IMR-90 (cell line): ENCODE results near the gene DNAJB12. TPM values are rescaled to one million over a fixed set of nuclear protein-coding genes. Genes with fewer than 3 reads are reported as not detected.

Experiments
- ATAC-seq: fragments of 200-7000 bp; cut with Tn5 transposase; 2 replicates; pipeline ENCODE4 v1.9.1; 2020; ENCODE audit warnings: low read depth, mild to moderate bottlenecking, moderate library complexity
- BruUV-seq: library from RNA; stranded (reverse); fragments of 400-500 nt; replicated peaks from 2 replicates; lab custom pipeline; 2021; lab: Mats Ljungman, UMichigan
- CTCF ChIA-PET: fragments of 300-600 bp; formaldehyde crosslinking; extraction: SDS; loops from one replicate; lab custom pipeline; 2021; ENCODE audit warnings: antibody characterized with exemption; lab: Yijun Ruan, JAX
- POLR2A ChIA-PET: fragments of 300-600 bp; sonication (Branson Sonifier 250); formaldehyde crosslinking; loops from one replicate; lab custom pipeline; 2022; ENCODE audit warnings: antibody characterized with exemption; ENCODE audit not compliant: unreplicated experiment; lab: Charles Lee
- DNase-seq: peaks from one replicate; pipeline ENCODE4 v3.0.0; 2013
- H2AFZ ChIP-seq: replicated peaks from 2 replicates; pipeline ENCODE3; 2013; ENCODE audit warnings: low read length, mild to moderate bottlenecking; ENCODE audit not compliant: poor library complexity
- H2AK5ac ChIP-seq: 2 replicates; pipeline ENCODE4 v1.6.1; 2013; ENCODE audit warnings: low read depth, low read length, inconsistent platforms
- H2AK9ac ChIP-seq: replicated peaks from 2 replicates; pipeline ENCODE3; 2013; ENCODE audit warnings: mild to moderate bottlenecking, low read depth, low read length, moderate library complexity; ENCODE audit not compliant: poor library complexity
- H2BK120ac ChIP-seq: 2 replicates; pipeline ENCODE4 v1.6.1; 2013; ENCODE audit warnings: low read depth, low read length, inconsistent platforms
- H2BK15ac ChIP-seq: 3 replicates; pipeline ENCODE4 v1.6.1; 2013; ENCODE audit warnings: low read depth, low read length, inconsistent platforms
- H2BK20ac ChIP-seq: 2 replicates; pipeline ENCODE4 v1.6.1; 2013; ENCODE audit warnings: low read depth, mild to moderate bottlenecking, inconsistent platforms, low read length, moderate library complexity
- H2BK5ac ChIP-seq: 2 replicates; pipeline ENCODE4 v1.6.1; 2013; ENCODE audit warnings: mild to moderate bottlenecking, low read depth, low read length, inconsistent platforms; ENCODE audit not compliant: poor library complexity, severe bottlenecking
- H3K14ac ChIP-seq: replicated peaks from 2 replicates; pipeline ENCODE4 v1.6.1; 2013; ENCODE audit warnings: low read depth, low read length, inconsistent platforms
- H3K18ac ChIP-seq: 2 replicates; pipeline ENCODE4 v1.6.1; 2013; ENCODE audit warnings: low read depth, low read length, control low read depth
- H3K23ac ChIP-seq: 2 replicates; pipeline ENCODE4 v1.6.1; 2013; ENCODE audit warnings: low read depth, low read length, inconsistent platforms
- H3K27ac ChIP-seq: 2 replicates; pipeline ENCODE4 v1.5.1; 2013; ENCODE audit warnings: mild to moderate bottlenecking, control low read depth, low read length; ENCODE audit not compliant: insufficient read depth
- H3K27me3 ChIP-seq: 2 replicates; pipeline ENCODE4 v1.6.1; 2013; ENCODE audit warnings: low read length; ENCODE audit not compliant: control insufficient read depth, insufficient read depth
- H3K36me3 ChIP-seq: 2 replicates; pipeline ENCODE4 v1.6.1; 2013; ENCODE audit warnings: low read length, mixed read lengths; ENCODE audit not compliant: control insufficient read depth, insufficient read depth
- H3K4ac ChIP-seq: 2 replicates; pipeline ENCODE4 v1.6.1; 2013; ENCODE audit warnings: low read depth, low read length, inconsistent platforms
- H3K4me1 ChIP-seq: 2 replicates; pipeline ENCODE4 v1.6.1; 2013; ENCODE audit warnings: low read length, mixed read lengths; ENCODE audit not compliant: control insufficient read depth, insufficient read depth
- H3K4me2 ChIP-seq: 2 replicates; pipeline ENCODE4 v1.6.1; 2013; ENCODE audit warnings: low read depth, mild to moderate bottlenecking, control low read depth, low read length, moderate library complexity
- H3K4me3 ChIP-seq: 2 replicates; pipeline ENCODE4 v1.5.1; 2013; ENCODE audit warnings: low read depth, mild to moderate bottlenecking, control low read depth, low read length, moderate library complexity; ENCODE audit not compliant: insufficient read depth
- H3K56ac ChIP-seq: 2 replicates; pipeline ENCODE4 v1.6.1; 2013; ENCODE audit warnings: low read length, inconsistent platforms; ENCODE audit not compliant: insufficient read depth; ENCODE audit errors: extremely low read depth
- H3K79me1 ChIP-seq, 2 experiments: 2 replicates each; pipeline ENCODE4 v1.6.1; 2013; ENCODE audit warnings: low read length in 2 of 2, inconsistent platforms in 1 of 2, low read depth in 1 of 2
- H3K9ac ChIP-seq: 2 replicates; pipeline ENCODE4 v1.6.1; 2013; ENCODE audit warnings: low read depth, low read length, control low read depth
- H3K9me1 ChIP-seq: 2 replicates; pipeline ENCODE4 v1.6.1; 2013; ENCODE audit warnings: low read length, inconsistent platforms; ENCODE audit not compliant: insufficient read depth
- H3K9me3 ChIP-seq: 2 replicates; pipeline ENCODE4 v1.6.1; 2013; ENCODE audit warnings: low read length; ENCODE audit not compliant: control insufficient read depth, insufficient read depth
- H4K20me1 ChIP-seq: 2 replicates; pipeline ENCODE4 v1.6.1; 2013; ENCODE audit warnings: low read length, inconsistent platforms; ENCODE audit not compliant: insufficient read depth
- H4K5ac ChIP-seq: 2 replicates; pipeline ENCODE4 v1.6.1; 2013; ENCODE audit warnings: mild to moderate bottlenecking, low read depth, low read length, control low read depth
- H4K8ac ChIP-seq, 2 experiments: 2 replicates each; pipeline ENCODE4 v1.6.1; 2013; ENCODE audit warnings: low read depth in 2 of 2, low read length in 2 of 2, control low read depth in 1 of 2, inconsistent platforms in 1 of 2
- H4K91ac ChIP-seq: 2 replicates; pipeline ENCODE4 v1.6.1; 2013; ENCODE audit warnings: low read depth, low read length, inconsistent platforms; ENCODE audit not compliant: insufficient read depth
- CEBPB ChIP-seq: IDR thresholded peaks from 2 replicates; pipeline ENCODE4 v1.6.1; 2012; ENCODE audit warnings: low read depth, low read length, improper control_type of control experiment
- CHD1 ChIP-seq: IDR thresholded peaks from 2 replicates; pipeline ENCODE4 v1.6.1; 2012; ENCODE audit warnings: low read depth, low read length, improper control_type of control experiment
- FOS ChIP-seq: fragments of 150-350 bp; IDR thresholded peaks from 2 replicates; pipeline ENCODE4 v1.6.1; 2016; ENCODE audit warnings: low read depth, low read length
- MXI1 ChIP-seq: IDR thresholded peaks from 2 replicates; pipeline ENCODE4 v1.6.1; 2012; ENCODE audit warnings: low read depth, mild to moderate bottlenecking, low read length, moderate library complexity, borderline replicate concordance
- POLR2A ChIP-seq: IDR thresholded peaks from 2 replicates; pipeline ENCODE4 v1.6.1; 2012; ENCODE audit warnings: mild to moderate bottlenecking, low read depth, low read length
- RCOR1 ChIP-seq: IDR thresholded peaks from 2 replicates; pipeline ENCODE4 v1.6.1; 2012; ENCODE audit warnings: mild to moderate bottlenecking, low read length, improper control_type of control experiment; ENCODE audit not compliant: insufficient replicate concordance
- RFX5 ChIP-seq: IDR thresholded peaks from 2 replicates; pipeline ENCODE4 v1.8.0; 2012; ENCODE audit warnings: low read depth, mild to moderate bottlenecking, low read length, moderate library complexity
- SMC3 ChIP-seq: fragments of 150-350 bp; IDR thresholded peaks from 2 replicates; pipeline ENCODE4 v1.6.1; 2016; ENCODE audit warnings: low read depth, mild to moderate bottlenecking, antibody characterized with exemption, low read length, moderate library complexity
- WGBS, 2 experiments: methylation state at CpG; one replicate each; pipeline versions ENCODE4 v1.1.5 to v1.1.7; 2013; ENCODE audit warnings: missing lambda C conversion rate in 2 of 2; ENCODE audit not compliant: insufficient read length in 1 of 2; ENCODE audit errors: extremely low coverage in 2 of 2; 5-methylcytosine and 5-hydroxymethylcytosine counted together
- dilution Hi-C: fragments of 300-500 bp; cut with HindIII; formaldehyde crosslinking; loops from one replicate; pipeline ENCODE4 v1.14.3; 2018; ENCODE audit warnings: low sequenced_read_pairs; ENCODE audit not compliant: unreplicated experiment
- in situ Hi-C: fragments of 300-500 bp; cut with MboI; formaldehyde crosslinking; loops from 3 replicates; pipeline ENCODE4 v1.14.3; 2019; ENCODE audit warnings: low sequenced_read_pairs, inconsistent platforms, mixed read lengths
- intact Hi-C: fragments of 100-400 bp; cut with micrococcal nuclease; formaldehyde crosslinking; loops from 2 replicates; pipeline ENCODE4 v1.10.0; 2022
- polyA plus RNA-seq, 3 experiments: library from polyadenylated mRNA; depleted of rRNA; stranded (reverse); fragments of >200 nt; gene quantifications; 2 replicates each; pipeline ENCODE4 v1.2.3, GENCODE V29; 2012; ENCODE audit warnings: low replicate concordance in 1 of 3
- total RNA-seq: library from RNA; depleted of rRNA; stranded (reverse); fragments of >200 nt; gene quantifications from 2 replicates; pipeline ENCODE4 v1.2.3, GENCODE V29; 2012

The DNAJB12 gene
- total and polyA plus RNA-seq, 2 of the 4 experiments (the other 2 are of a cell fraction) = 18.3 to 24.0 TPM

GRCh38 chr10:72388062-72388461 is 33.3 kb upstream of the DNAJB12 start:
- POLR2A ChIA-PET = no interaction called here
- CTCF ChIA-PET = interaction anchor here (0.5 kb wide), 1 partner anchor 411 kb away, joined by 4 read pairs; no protein-coding TSS in a partner anchor
- no peak overlapping the region for H3K9ac ChIP-seq
- dilution Hi-C loops = no loop called here
- no peak overlapping the region for H3K14ac ChIP-seq
- no peaks in the 10 kb centered on the region; the same call in 1 of the 2 replicates for H3K36me3 ChIP-seq
- no peak for ATAC-seq
- H3K4me3 ChIP-seq = no peak overlapping the region
- no peak overlapping the region for H3K27ac ChIP-seq
- H2BK15ac ChIP-seq = no peak overlapping the region
- no peaks in the 10 kb centered on the region; a peak in 1 of 4 replicates for H3K79me1 ChIP-seq
- no peak overlapping the region for H4K91ac ChIP-seq
- no CpG with 5 or more reads among the region's 5 CpGs for WGBS, 2 experiments
- in situ Hi-C loops = no loop called here
- no peak overlapping the region for H4K8ac ChIP-seq
- no peak overlapping the region for H2AK5ac ChIP-seq
- H2BK5ac ChIP-seq = no peak overlapping the region
- no peak overlapping the region for H3K4me2 ChIP-seq
- no peak overlapping the region for H3K56ac ChIP-seq
- DNase-seq = no peak
- H3K9me1 ChIP-seq = peaks cover 3% of the 10 kb centered on the region
- TF ChIP-seq MXI1 (no peak), RFX5 (no peak), CHD1 (no peak), RCOR1 (no peak), CEBPB (no peak), FOS (no peak), SMC3 (no peak), POLR2A (no peak)
- no peak overlapping the region for H2BK120ac ChIP-seq
- no peaks in the 10 kb centered on the region for H4K20me1 ChIP-seq
- no peak overlapping the region for H4K5ac ChIP-seq
- no TSS peak for BruUV-seq
- H2AK9ac ChIP-seq = no peak overlapping the region
- H3K18ac ChIP-seq = no peak overlapping the region
- H2AFZ ChIP-seq = no peak overlapping the region
- H3K23ac ChIP-seq = no peak overlapping the region
- intact Hi-C loops = no loop called here
- no peaks in the 10 kb centered on the region for H3K4me1 ChIP-seq
- no peak overlapping the region for H2BK20ac ChIP-seq
- no peaks in the 10 kb centered on the region for H3K27me3 ChIP-seq
- no peaks in the 10 kb centered on the region for H3K9me3 ChIP-seq
- H3K4ac ChIP-seq = no peak overlapping the region
